Spleen (tissue), 7 donors: ENCODE results near the gene ABI1.

Source experiments
- CTCF ChIP-seq, 11 experiments: fragments of 200-600 bp in 7 of 11; fragments of 450-650 bp in 4 of 11; sonication (generic) in 4 of 11; IDR thresholded peaks in 8 of 11; conservative IDR thresholded peaks in 3 of 11; 1 replicate in 7 of 11; 2 replicates in 4 of 11; pipeline versions ENCODE4 v1.4.0 to v1.8.0; 2016 to 2021; ENCODE audit warnings: antibody characterized with exemption in 11 of 11, inconsistent platforms in 4 of 11, mild to moderate bottlenecking in 1 of 11
- POLR2A ChIP-seq, 3 donors: fragments of 450-650 bp; IDR thresholded peaks; one replicate each; pipeline ENCODE4 v1.5.1; 2017; ENCODE audit warnings: antibody characterized with exemption in 3 of 3, mild to moderate bottlenecking in 1 of 3
- donor health status: DM: no; HTN: no; CAD: no; lungs with moderate emphysema.
- donor health status: DM: no; HTN: no; CAD: no.
- donor health status: DM: no; HTN: no; CAD: no.

GRCh38 chr10:26801831-26802230, 58.9 kb downstream of the ABI1 start:
- TF ChIP-seq CTCF (IDR thresholded peaks at IDR 0.05 in 8 of 11, conservative IDR thresholded peaks at IDR 0.05 in 3 of 11): no peak
- no peak for TF ChIP-seq POLR2A (IDR thresholded peaks at IDR 0.05)
